ENCODE measurements around the gene KYAT1. TPM values are rescaled to one million over a fixed set of nuclear protein-coding genes. Genes with fewer than 3 reads are reported as not detected.
A peak's percentile ranks its signal among the peaks of the same experiment; 100 is the strongest.

The KYAT1 gene
- total and polyA plus RNA-seq, 2 of the 8 experiments (the other 6 are each of a cell fraction or from before 2014, with no cell fraction given), result 30.4 to 42.2 TPM

DNA sequence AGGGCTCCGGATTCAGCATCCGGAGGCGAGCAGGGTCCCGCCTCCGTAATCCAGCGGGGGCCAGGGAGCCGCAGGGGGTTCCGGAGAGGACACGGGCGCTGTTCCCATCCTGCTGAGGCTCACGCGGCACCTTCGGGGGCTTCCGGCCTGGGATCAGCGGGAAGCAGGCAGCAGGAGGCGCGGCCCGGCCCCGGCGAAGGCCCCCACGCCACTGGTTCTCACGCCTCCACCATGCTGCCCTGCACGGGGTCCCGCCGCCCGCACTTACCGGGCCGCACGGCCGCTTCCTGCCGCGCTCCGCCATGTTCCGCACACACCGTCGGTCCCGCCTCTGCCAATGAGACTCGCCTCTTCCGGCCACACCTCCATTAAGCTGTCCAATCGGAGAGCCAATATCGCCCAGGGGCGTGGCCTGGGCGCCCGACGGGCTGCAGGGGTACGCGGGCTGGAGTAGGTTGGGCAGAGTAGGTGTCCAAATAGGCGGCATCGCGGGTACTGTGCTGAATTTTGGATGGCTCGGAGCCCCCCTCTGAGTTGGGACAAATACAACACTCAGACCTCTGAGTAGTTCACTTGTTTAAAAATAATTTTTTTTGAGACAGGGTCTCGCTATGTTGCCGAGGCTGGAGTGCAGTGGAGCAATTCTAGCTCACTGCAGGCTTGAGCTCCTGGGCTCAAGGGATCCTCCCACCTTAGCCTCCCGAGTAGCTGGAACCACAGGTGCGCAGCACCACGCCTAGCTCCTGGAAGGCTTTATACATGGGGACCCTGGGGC is 52.1 kb downstream of the KYAT1 start, which contains the start of gene SPOUT1 (continued):
- TF ChIP-seq SP4 (IDR thresholded peaks at IDR 0.05; ENCODE audit: low read length), result 0 out of 2 replicates have a peak, but pooled peaks have one; percentile 70
- TF ChIP-seq RFX5 (IDR thresholded peaks at IDR 0.05; ENCODE audit: borderline replicate concordance, low read depth, low read length), result no peak
- no peak for TF ChIP-seq GTF2F1 (IDR thresholded peaks at IDR 0.05; ENCODE audit: borderline replicate concordance, low read depth, low read length)
- peak in 1 of 2 experiments; percentile 89; a peak in 2 of 3 replicates for TF ChIP-seq POLR2A (IDR thresholded peaks at IDR 0.05; ENCODE audit: control extremely low read depth in 1 of 2, low read depth in 2 of 2, low read length in 2 of 2)
- TF ChIP-seq RNF2 (IDR thresholded peaks at IDR 0.05; ENCODE audit: borderline replicate concordance, low read depth, low read length, missing control alignments, poor library complexity, severe bottlenecking), result no peak
- no peak for TF ChIP-seq TCF12 (IDR thresholded peaks at IDR 0.05; ENCODE audit: low read depth, low read length)
- no peak for TF ChIP-seq CTBP2 (IDR thresholded peaks at IDR 0.05; ENCODE audit: borderline replicate concordance, insufficient read depth, insufficient read length, low read length)
- peak; percentile 28; the same call in 1 of the 2 replicates for TF ChIP-seq GABPA (IDR thresholded peaks at IDR 0.05; ENCODE audit: borderline replicate concordance, insufficient read depth, low read length)
- peak; percentile 55; the same call in 1 of the 2 replicates for TF ChIP-seq TBP (IDR thresholded peaks at IDR 0.05; ENCODE audit: low read depth, low read length)
- TF ChIP-seq KDM5A (IDR thresholded peaks at IDR 0.05; ENCODE audit: low read length), result peak; percentile 81
- no peak for TF ChIP-seq HDAC6 (IDR thresholded peaks at IDR 0.05; ENCODE audit: low read depth, low read length)
- TF ChIP-seq SP1 (IDR thresholded peaks at IDR 0.05; ENCODE audit: low read depth, low read length), result peak; percentile 64; the same call in 1 of the 2 replicates
- TF ChIP-seq RBBP5 (IDR thresholded peaks at IDR 0.05; ENCODE audit: borderline replicate concordance, low read depth, low read length), result peak; percentile 55; the same call in 1 of the 2 replicates
- TF ChIP-seq, protein P1, sequence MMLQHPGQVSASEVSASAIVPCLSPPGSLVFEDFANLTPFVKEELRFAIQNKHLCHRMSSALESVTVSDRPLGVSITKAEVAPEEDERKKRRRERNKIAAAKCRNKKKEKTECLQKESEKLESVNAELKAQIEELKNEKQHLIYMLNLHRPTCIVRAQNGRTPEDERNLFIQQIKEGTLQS (IDR thresholded peaks at IDR 0.05; ENCODE audit: insufficient read depth, low read depth, low read length), result no peak
- no peak for TF ChIP-seq BRCA1 (IDR thresholded peaks at IDR 0.05; ENCODE audit: low read depth, low read length)
- no peak for TF ChIP-seq SAP30 (IDR thresholded peaks at IDR 0.05; ENCODE audit: insufficient read depth, insufficient replicate concordance, low read length)
- no peak for TF ChIP-seq RAD21 (IDR thresholded peaks at IDR 0.05 in 1 of 2, conservative IDR thresholded peaks at IDR 0.05 in 1 of 2; ENCODE audit: low read depth in 2 of 2, low read length in 2 of 2)
- TF ChIP-seq TAF1 (IDR thresholded peaks at IDR 0.05; ENCODE audit: low read depth, low read length), result peak; percentile 81
- TF ChIP-seq SIN3A (conservative IDR thresholded peaks at IDR 0.05 in 1 of 2, IDR thresholded peaks at IDR 0.05 in 1 of 2; ENCODE audit: low read depth in 1 of 2, low read length in 2 of 2), result peak in 1 of 2 experiments; percentile 72; a peak in 1 of 4 replicates
- no peak for TF ChIP-seq TEAD4 (IDR thresholded peaks at IDR 0.05; ENCODE audit: low read depth, low read length)
- peak; percentile 74 for TF ChIP-seq CREB1 (IDR thresholded peaks at IDR 0.05)
- TF ChIP-seq, protein P2, sequence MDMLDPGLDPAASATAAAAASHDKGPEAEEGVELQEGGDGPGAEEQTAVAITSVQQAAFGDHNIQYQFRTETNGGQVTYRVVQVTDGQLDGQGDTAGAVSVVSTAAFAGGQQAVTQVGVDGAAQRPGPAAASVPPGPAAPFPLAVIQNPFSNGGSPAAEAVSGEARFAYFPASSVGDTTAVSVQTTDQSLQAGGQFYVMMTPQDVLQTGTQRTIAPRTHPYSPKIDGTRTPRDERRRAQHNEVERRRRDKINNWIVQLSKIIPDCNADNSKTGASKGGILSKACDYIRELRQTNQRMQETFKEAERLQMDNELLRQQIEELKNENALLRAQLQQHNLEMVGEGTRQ (IDR thresholded peaks at IDR 0.05; ENCODE audit: low read length), result no peak

All from H1 (cell line).